Tibial nerve (tissue), 3 donors: Measurements from ENCODE around the gene TMEM120B.
"Not testable (repeated sequence)": the region's sequence is repeated elsewhere in the genome, so short reads cannot be mapped to it uniquely, and the experiment has no call there.

Experiments used
- CTCF ChIP-seq, 5 experiments: fragments of 200-600 bp in 3 of 5; fragments of 450-650 bp in 2 of 5; sonication (generic) in 3 of 5; IDR thresholded peaks; one replicate each; pipeline ENCODE4 v1.5.1; 2016 to 2019; ENCODE audit warnings: antibody characterized with exemption in 5 of 5, mild to moderate bottlenecking in 3 of 5, moderate library complexity in 2 of 5
- POLR2A ChIP-seq, 2 donors: fragments of 450-650 bp; IDR thresholded peaks; one replicate each; pipeline ENCODE4 v1.6.1; 2017; ENCODE audit warnings: antibody characterized with exemption in 2 of 2, mild to moderate bottlenecking in 2 of 2, moderate library complexity in 2 of 2

GRCh38 chr12:121692744-121693143, 19.8 kb upstream of the TMEM120B start:
- not testable (repeated sequence) for TF ChIP-seq CTCF, POLR2A (IDR thresholded peaks at IDR 0.05)
